K562 (cell line): ENCODE measurements around the gene ZFAND3. TPM values are rescaled to one million over a fixed set of nuclear protein-coding genes. Genes with fewer than 3 reads are reported as not detected.
A peak's percentile ranks its signal among the peaks of the same experiment; 100 is the strongest.

ENCODE experiments used
- ATAC-seq: fragments of 200-7000 bp; cut with Tn5 transposase; 3 replicates; pipeline ENCODE4 v1.9.1; 2020; ENCODE audit warnings: moderate library complexity
- BruUV-seq: library from RNA; stranded (reverse); fragments of 400-500 nt; replicated peaks from 2 replicates; lab custom pipeline; 2021; lab: Mats Ljungman, UMichigan
- CTCF ChIA-PET: fragments of 300-600 bp; formaldehyde crosslinking; extraction: SDS; loops from one replicate; lab custom pipeline; 2021; ENCODE audit warnings: low intra/inter-chr PET ratio; lab: Yijun Ruan, JAX
- POLR2A ChIA-PET: fragments of 300-600, 350-650 bp; sonication (Branson Sonifier 250); formaldehyde crosslinking; extraction: SDS; loops from one replicate; lab custom pipeline; 2021; ENCODE audit warnings: antibody characterized with exemption, inconsistent platforms; lab: Yijun Ruan, JAX
- DNase-seq, 4 experiments: peaks; one replicate each; pipeline versions ENCODE4 v3.0.0 to v3.0.0-alpha.2; 2011 to 2018; ENCODE audit warnings: low spot score in 3 of 4, mixed read lengths in 3 of 4; ENCODE audit errors: extremely low read depth in 1 of 4
- FAIRE-seq: peaks from 2 replicates; lab custom pipeline; 2011; peaks lifted over from hg19 to GRCh38; lab: Jason Lieb, UNC
- H2AFZ ChIP-seq: 2 replicates; pipeline ENCODE4 v1.6.0; 2011; ENCODE audit warnings: low read depth, low read length, control low read depth, inconsistent platforms
- H3K27ac ChIP-seq: fragments of 200-600 bp; 3 replicates; pipeline ENCODE4 v1.8.0; 2011; ENCODE audit warnings: low read depth, mild to moderate bottlenecking, control low read depth, inconsistent platforms, low read length, moderate library complexity, mixed read lengths; ENCODE audit errors: extremely low read depth
- H3K27me3 ChIP-seq, 2 experiments: fragments of 300-600 bp in 1 of 2; 2 replicates in 1 of 2; 3 replicates in 1 of 2; pipeline versions ENCODE4 v1.6.0 to v1.8.0; 2011; ENCODE audit warnings: inconsistent platforms in 2 of 2, low read length in 2 of 2, mild to moderate bottlenecking in 1 of 2, mixed read lengths in 1 of 2, moderate library complexity in 1 of 2; ENCODE audit not compliant: control insufficient read depth in 2 of 2, insufficient read depth in 2 of 2
- H3K36me3 ChIP-seq: fragments of 300-600 bp; 3 replicates; pipeline ENCODE4 v1.8.0; 2011; ENCODE audit warnings: mild to moderate bottlenecking, low read length, inconsistent platforms; ENCODE audit not compliant: control insufficient read depth, insufficient read depth
- H3K4me1 ChIP-seq, 2 experiments: fragments of 200-600 bp in 1 of 2; replicated peaks in 1 of 2; 2 replicates in 1 of 2; 3 replicates in 1 of 2; pipeline versions ENCODE4 v1.5.1 to v1.8.0; 2011; ENCODE audit warnings: inconsistent platforms in 2 of 2, low read length in 2 of 2, mild to moderate bottlenecking in 1 of 2, mixed read lengths in 1 of 2, moderate library complexity in 1 of 2; ENCODE audit not compliant: control insufficient read depth in 2 of 2, insufficient read depth in 2 of 2
- H3K4me2 ChIP-seq: 2 replicates; pipeline ENCODE4 v1.6.1; 2011; ENCODE audit warnings: low read length, control low read depth, inconsistent platforms, mixed read lengths; ENCODE audit not compliant: insufficient read depth
- H3K4me3 ChIP-seq: fragments of 200-600 bp; sonication (generic), shearing (Covaris generic); 2 replicates; pipeline ENCODE4 v1.5.1; 2016; ENCODE audit warnings: control low read depth, inconsistent platforms
- H3K79me2 ChIP-seq: fragments of 200-600 bp; 3 replicates; pipeline ENCODE4 v1.8.0; 2011; ENCODE audit warnings: low read length, inconsistent platforms; ENCODE audit not compliant: control insufficient read depth, insufficient read depth
- H3K9ac ChIP-seq, 2 experiments: 2 replicates each; pipeline versions ENCODE4 v1.6.0 to v1.6.1; 2011; ENCODE audit warnings: low read depth in 2 of 2, low read length in 2 of 2, control low read depth in 1 of 2, inconsistent platforms in 1 of 2, mild to moderate bottlenecking in 1 of 2, mixed read lengths in 1 of 2; ENCODE audit not compliant: insufficient read depth in 1 of 2
- H3K9me1 ChIP-seq: one replicate; pipeline ENCODE4 v1.6.0; 2011; ENCODE audit warnings: inconsistent platforms, mild to moderate bottlenecking, low read length, moderate library complexity; ENCODE audit not compliant: control insufficient read depth, insufficient read depth
- H3K9me3 ChIP-seq: replicated peaks from 2 replicates; pipeline ENCODE4 v1.5.1; 2011; ENCODE audit warnings: low read depth, low read length, inconsistent platforms; ENCODE audit not compliant: control insufficient read depth, insufficient read depth
- H4K20me1 ChIP-seq: replicated peaks from 2 replicates; pipeline ENCODE4 v1.6.1; 2011; ENCODE audit warnings: low read length, inconsistent platforms, mixed read lengths; ENCODE audit not compliant: control insufficient read depth, insufficient read depth
- BCOR ChIP-seq: fragments of 450-650 bp; IDR thresholded peaks from 2 replicates; pipeline ENCODE4 v1.6.1; 2016
- ELF4 ChIP-seq: fragments of 450-650 bp; formaldehyde crosslinking; IDR thresholded peaks from 2 replicates; pipeline ENCODE4 v1.4.0; 2022; ENCODE audit warnings: missing genetic modification characterization
- RBM22 ChIP-seq: fragments of 200-400 bp; formaldehyde crosslinking; IDR thresholded peaks from 2 replicates; pipeline ENCODE4 v1.6.1; 2018; ENCODE audit warnings: low read length, low read depth; ENCODE audit not compliant: poor library complexity, severe bottlenecking
- ZNF121 ChIP-seq: sonication (generic); formaldehyde crosslinking; conservative IDR thresholded peaks from 2 replicates; pipeline ENCODE4 v1.8.0; 2022; ENCODE audit warnings: missing genetic modification reagents
- WGBS: fragments of 100-300 bp; shearing (Covaris generic); methylation state at CpG from one replicate; pipeline ENCODE4 v1.1.6; 2016; ENCODE audit warnings: low coverage, mixed read lengths; ENCODE audit not compliant: insufficient coverage; ENCODE audit errors: missing lambda C conversion rate; 5-methylcytosine and 5-hydroxymethylcytosine counted together
- in situ Hi-C: fragments of 300-500 bp; cut with MboI; formaldehyde crosslinking; loops from 4 replicates; pipeline ENCODE4 v1.15.0; 2018; ENCODE audit warnings: inconsistent platforms, mixed read lengths
- intact Hi-C: fragments of 100-400 bp; cut with micrococcal nuclease; formaldehyde crosslinking; loops from 2 replicates; pipeline ENCODE4 v1.14.2; 2022
- polyA plus RNA-seq, 8 experiments: library from polyadenylated mRNA; depleted of rRNA in 4 of 8; stranded (reverse) in 5 of 8; unstranded in 3 of 8; fragments of >200 nt; fragmentation: Nextera tagmentation in 2 of 8; fragmentation: Illumina TruSeq in 1 of 8; extraction: Ambion mirVana in 2 of 8; extraction: Trizol in 1 of 8; gene quantifications; 2 replicates each; pipeline versions ENCODE4 v1.2.1 to v1.2.3, GENCODE V29; 2011 to 2014; ENCODE audit warnings: inconsistent platforms in 1 of 8, missing spikeins in 1 of 8
- total RNA-seq, 7 experiments: library from RNA; depleted of rRNA in 6 of 7; stranded (reverse); fragments of >200 nt in 6 of 7; fragmentation: Illumina TruSeq in 2 of 7; extraction: Trizol in 2 of 7; gene quantifications; 2 replicates each; pipeline versions ENCODE4 v1.2.1 to v1.2.3, GENCODE V29; 2011 to 2021; ENCODE audit warnings: low replicate concordance in 1 of 7
- TF ChIP-seq, protein P1 (sequence below): fragments of 450-650 bp; IDR thresholded peaks from 2 replicates; pipeline ENCODE4 v1.6.1; 2016; ENCODE audit warnings: mild to moderate bottlenecking
- TF ChIP-seq, protein P2 (sequence below): sonication (generic); formaldehyde crosslinking; IDR thresholded peaks from 2 replicates; pipeline ENCODE4 v1.8.1; 2022; ENCODE audit warnings: missing genetic modification reagents

ZFAND3 gene
- total and polyA plus RNA-seq, 9 of the 15 experiments (the other 6 are each of a cell fraction or from before 2014, with no cell fraction given), result 0.81 to 26.6 (median 11.8) TPM

GRCh38 chr6:38153076-38153797 is 333.7 kb downstream of the ZFAND3 start:
- Histone ChIP-seq H3K9me1 (no peaks in the 10 kb centered on the region), H3K4me1 (no peaks in the 10 kb centered on the region; a peak in 1 of 5 replicates), H3K9ac (no peak overlapping the region), H4K20me1 (peaks cover 15% of the 10 kb centered on the region), H3K4me3 (no peak overlapping the region), H3K4me2 (no peak overlapping the region), H3K79me2 (no peaks in the 10 kb centered on the region), H3K27me3 (no peaks in the 10 kb centered on the region), H3K36me3 (no peaks in the 10 kb centered on the region), H3K9me3 (no peaks in the 10 kb centered on the region), H2AFZ (no peak overlapping the region)
- WGBS, result 56% methylated on average over 23 of the region's 23 CpGs
- DNase-seq (no peak), FAIRE-seq (no peak)
- in situ Hi-C loops (no loop called here), intact Hi-C loops (no loop called here)
- POLR2A ChIA-PET, result interaction anchor here (0.6 kb wide), 1 partner anchor 28 kb away, joined by 3 read pairs; no protein-coding TSS in a partner anchor
- TF ChIP-seq BCOR (no peak), RBM22 (peak; percentile 21), ELF4 (no peak), ZNF121 (CRISPR knock-in tag) (no peak)
- TF ChIP-seq, protein P1, sequence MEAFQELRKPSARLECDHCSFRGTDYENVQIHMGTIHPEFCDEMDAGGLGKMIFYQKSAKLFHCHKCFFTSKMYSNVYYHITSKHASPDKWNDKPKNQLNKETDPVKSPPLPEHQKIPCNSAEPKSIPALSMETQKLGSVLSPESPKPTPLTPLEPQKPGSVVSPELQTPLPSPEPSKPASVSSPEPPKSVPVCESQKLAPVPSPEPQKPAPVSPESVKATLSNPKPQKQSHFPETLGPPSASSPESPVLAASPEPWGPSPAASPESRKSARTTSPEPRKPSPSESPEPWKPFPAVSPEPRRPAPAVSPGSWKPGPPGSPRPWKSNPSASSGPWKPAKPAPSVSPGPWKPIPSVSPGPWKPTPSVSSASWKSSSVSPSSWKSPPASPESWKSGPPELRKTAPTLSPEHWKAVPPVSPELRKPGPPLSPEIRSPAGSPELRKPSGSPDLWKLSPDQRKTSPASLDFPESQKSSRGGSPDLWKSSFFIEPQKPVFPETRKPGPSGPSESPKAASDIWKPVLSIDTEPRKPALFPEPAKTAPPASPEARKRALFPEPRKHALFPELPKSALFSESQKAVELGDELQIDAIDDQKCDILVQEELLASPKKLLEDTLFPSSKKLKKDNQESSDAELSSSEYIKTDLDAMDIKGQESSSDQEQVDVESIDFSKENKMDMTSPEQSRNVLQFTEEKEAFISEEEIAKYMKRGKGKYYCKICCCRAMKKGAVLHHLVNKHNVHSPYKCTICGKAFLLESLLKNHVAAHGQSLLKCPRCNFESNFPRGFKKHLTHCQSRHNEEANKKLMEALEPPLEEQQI, result no peak
- TF ChIP-seq, protein P2, sequence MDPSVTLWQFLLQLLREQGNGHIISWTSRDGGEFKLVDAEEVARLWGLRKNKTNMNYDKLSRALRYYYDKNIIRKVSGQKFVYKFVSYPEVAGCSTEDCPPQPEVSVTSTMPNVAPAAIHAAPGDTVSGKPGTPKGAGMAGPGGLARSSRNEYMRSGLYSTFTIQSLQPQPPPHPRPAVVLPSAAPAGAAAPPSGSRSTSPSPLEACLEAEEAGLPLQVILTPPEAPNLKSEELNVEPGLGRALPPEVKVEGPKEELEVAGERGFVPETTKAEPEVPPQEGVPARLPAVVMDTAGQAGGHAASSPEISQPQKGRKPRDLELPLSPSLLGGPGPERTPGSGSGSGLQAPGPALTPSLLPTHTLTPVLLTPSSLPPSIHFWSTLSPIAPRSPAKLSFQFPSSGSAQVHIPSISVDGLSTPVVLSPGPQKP, result no peak
- TF ChIP-seq, all 486 proteins: peak for 1
- BruUV-seq, result no TSS peak
- no peak overlapping the region for H3K27ac ChIP-seq
- no peak for ATAC-seq
- CTCF ChIA-PET, result no interaction called here
